IPS DF 6.9 (cell line): ENCODE measurements around the gene NSMF.

Experiments
- DNase-seq: peaks from one replicate; pipeline ENCODE4 v3.0.0-alpha.2; 2013; ENCODE audit warnings: low read depth, low spot score
- H3K27ac ChIP-seq: one replicate; pipeline ENCODE4 v1.5.1; 2013; ENCODE audit warnings: low read length, control low read depth
- H3K27me3 ChIP-seq: 2 replicates; pipeline ENCODE4 v1.6.1; 2013; ENCODE audit warnings: mild to moderate bottlenecking, low read length; ENCODE audit not compliant: control insufficient read depth, insufficient read depth
- H3K36me3 ChIP-seq: 2 replicates; pipeline ENCODE4 v1.6.1; 2013; ENCODE audit warnings: low read length; ENCODE audit not compliant: control insufficient read depth, insufficient read depth
- H3K4me1 ChIP-seq: 2 replicates; pipeline ENCODE4 v1.6.1; 2013; ENCODE audit warnings: low read length; ENCODE audit not compliant: control insufficient read depth, insufficient read depth
- H3K4me3 ChIP-seq: 2 replicates; pipeline ENCODE4 v1.5.1; 2013; ENCODE audit warnings: mild to moderate bottlenecking, low read length
- H3K9me3 ChIP-seq: 2 replicates; pipeline ENCODE4 v1.6.1; 2013; ENCODE audit warnings: low read length, inconsistent platforms; ENCODE audit not compliant: control insufficient read depth, insufficient read depth
- WGBS: extraction: QIAGEN DNeasy Blood & Tissue Kit; methylation state at CpG from one replicate; pipeline ENCODE4 v1.1.7; 2013; ENCODE audit warnings: mixed read lengths, missing lambda C conversion rate; ENCODE audit not compliant: insufficient read length, insufficient coverage; 5-methylcytosine and 5-hydroxymethylcytosine counted together

Gene NSMF

DNA sequence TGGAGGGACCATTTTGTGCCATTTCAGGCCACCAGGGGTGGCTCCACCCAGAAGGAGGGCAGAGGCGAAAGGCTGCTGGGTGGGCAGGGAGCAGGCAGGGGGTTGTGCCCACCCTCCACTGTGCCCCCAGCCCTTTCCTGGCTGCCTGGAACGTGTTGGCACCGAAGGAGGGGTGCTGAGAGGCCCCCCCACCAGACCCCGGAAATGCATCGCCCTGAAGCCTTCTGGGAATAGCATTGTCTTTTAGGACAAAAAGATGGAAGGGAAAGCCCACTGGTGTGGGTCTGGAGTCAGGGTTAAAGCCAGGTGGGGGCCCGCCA is 30.9 kb downstream of the NSMF start:
- no peak for DNase-seq
- no peak overlapping the region for H3K27ac ChIP-seq
- no CpG with 5 or more reads among the region's 6 CpGs for WGBS
- peaks cover 2% of the 10 kb centered on the region; the same call in 1 of the 2 replicates for H3K4me1 ChIP-seq
- H3K4me3 ChIP-seq = no peak overlapping the region
- H3K9me3 ChIP-seq = no peaks in the 10 kb centered on the region
- no peaks in the 10 kb centered on the region for H3K36me3 ChIP-seq
- H3K27me3 ChIP-seq = no peaks in the 10 kb centered on the region

GRCh38 chr9:137427454-137428310 is 31.5 kb downstream of the NSMF start:
- H3K4me3 ChIP-seq = no peak overlapping the region
- peaks cover 2% of the 10 kb centered on the region; the same call in 1 of the 2 replicates for H3K4me1 ChIP-seq
- no peak overlapping the region for H3K27ac ChIP-seq
- no peaks in the 10 kb centered on the region for H3K36me3 ChIP-seq
- no peak for DNase-seq
- H3K27me3 ChIP-seq = no peaks in the 10 kb centered on the region
- no peaks in the 10 kb centered on the region for H3K9me3 ChIP-seq
- no CpG with 5 or more reads among the region's 27 CpGs for WGBS

DNA sequence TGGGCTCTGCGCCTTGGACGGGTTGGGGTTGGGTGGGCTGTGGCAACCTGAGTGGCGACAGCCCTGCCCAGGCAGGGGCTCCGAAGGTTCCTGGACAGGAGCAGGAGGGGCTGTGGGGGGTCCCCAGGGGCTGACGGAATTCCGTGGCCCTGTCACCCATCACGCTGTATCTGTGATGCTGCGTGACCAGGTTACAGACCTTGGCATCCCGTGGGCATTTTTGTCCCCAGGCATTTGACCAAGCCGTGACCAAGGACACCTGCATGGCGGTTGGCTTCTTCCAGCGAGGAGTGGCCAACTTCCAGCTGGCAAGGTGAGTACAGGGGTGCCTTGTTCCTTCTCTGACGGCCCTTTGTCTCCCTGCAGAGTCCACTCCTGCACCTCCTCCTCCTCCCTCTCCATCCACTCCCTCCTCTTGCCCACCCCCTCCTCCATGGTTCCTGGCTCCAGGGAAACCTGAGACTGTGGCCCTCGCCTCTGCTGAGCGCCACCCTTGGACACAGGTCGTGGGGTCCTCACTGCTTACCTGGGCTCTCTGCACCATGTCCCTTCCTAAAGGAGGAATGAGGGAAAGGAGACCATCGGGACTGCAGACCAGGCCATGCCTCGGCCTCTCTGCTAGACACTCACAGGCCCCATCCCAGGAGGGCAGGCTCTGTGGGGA is 33.0 kb downstream of the NSMF start:
- peaks cover 2% of the 10 kb centered on the region; the same call in 1 of the 2 replicates for H3K4me1 ChIP-seq
- H3K36me3 ChIP-seq = no peaks in the 10 kb centered on the region
- H3K27me3 ChIP-seq = no peaks in the 10 kb centered on the region
- no peak overlapping the region for H3K27ac ChIP-seq
- H3K9me3 ChIP-seq = no peaks in the 10 kb centered on the region
- DNase-seq = no peak
- H3K4me3 ChIP-seq = no peak overlapping the region
- WGBS = no CpG with 5 or more reads among the region's 18 CpGs

- no peak for DNase-seq
- Histone ChIP-seq H3K9me3 (no peaks in the 10 kb centered on the region), H3K36me3 (no peaks in the 10 kb centered on the region), H3K27ac (no peak overlapping the region), H3K4me1 (no peaks in the 10 kb centered on the region), H3K4me3 (peak overlapping the region; percentile 38), H3K27me3 (no peaks in the 10 kb centered on the region)
- WGBS = no CpG with 5 or more reads among the region's 77 CpGs
These were observed 35.4 kb downstream of the NSMF start for GRCh38 chr9:137423514-137424291.

DNA sequence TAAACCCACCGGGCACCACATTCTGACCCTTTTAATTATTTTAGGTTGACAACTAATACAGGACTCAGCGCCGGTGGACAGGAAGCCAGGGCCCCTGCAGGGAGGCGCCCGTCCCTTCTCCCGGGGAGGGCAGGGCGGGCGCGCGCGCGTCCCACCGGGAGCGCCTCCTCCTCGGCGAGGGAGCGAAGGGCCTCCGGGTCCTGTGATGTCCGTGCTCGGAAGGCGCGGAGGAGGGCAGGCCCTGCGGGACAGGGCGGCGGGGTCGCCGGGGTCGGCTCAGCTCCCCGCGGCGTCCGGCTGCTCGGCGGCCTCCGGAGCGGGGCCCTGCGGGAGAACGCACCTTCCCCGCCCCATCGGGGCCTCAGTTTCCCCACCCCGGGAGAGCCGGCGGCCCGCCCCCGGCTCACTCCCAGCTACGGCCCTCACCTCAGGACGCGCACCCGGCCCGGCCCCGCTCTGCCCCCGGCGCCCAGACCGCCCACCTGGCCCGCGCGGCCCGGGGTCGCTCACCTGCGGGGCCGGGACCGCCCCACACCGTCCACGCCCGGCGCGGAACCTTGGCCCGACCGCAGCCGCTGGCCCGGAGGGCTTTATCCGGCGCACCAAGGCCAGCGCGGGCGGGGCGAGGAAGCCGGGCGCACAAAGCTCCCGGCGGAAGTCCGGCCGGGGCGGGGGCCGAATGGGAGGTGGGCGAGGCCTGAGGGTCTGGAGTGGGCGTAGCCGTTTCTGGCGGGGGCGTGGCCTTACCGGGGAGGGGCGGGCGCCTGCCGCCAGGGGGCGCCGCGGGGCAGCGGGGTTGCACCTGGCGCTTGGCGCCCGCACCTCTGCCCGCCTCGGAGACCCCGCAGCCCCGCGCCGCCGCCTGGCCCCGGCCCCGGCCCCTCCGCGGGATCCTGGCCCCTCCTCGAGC is 36.3 kb downstream of the NSMF start, which contains the start of the genes EXD3 and NOXA1:
Gene EXD3 (minus strand): TSS at position 559 of the 910 bp plus-strand sequence. CDS start 27,805 bp downstream, outside the sequence.
Gene NOXA1 (plus strand): TSS at position 790 of the 910 bp plus-strand sequence. CDS start 137 bp downstream, outside the sequence.
- H3K4me3 ChIP-seq = peak within 1 kb of the TSS; percentile 87
- WGBS = no CpG with 5 or more reads among the region's 113 CpGs
- no peaks in the 10 kb centered on the region for H3K36me3 ChIP-seq
- no peaks in the 10 kb centered on the region for H3K27me3 ChIP-seq
- no peak within 1 kb of the TSS for H3K27ac ChIP-seq
- no peaks in the 10 kb centered on the region for H3K9me3 ChIP-seq
- peak; percentile 68 for DNase-seq
- no peaks in the 10 kb centered on the region for H3K4me1 ChIP-seq

DNA sequence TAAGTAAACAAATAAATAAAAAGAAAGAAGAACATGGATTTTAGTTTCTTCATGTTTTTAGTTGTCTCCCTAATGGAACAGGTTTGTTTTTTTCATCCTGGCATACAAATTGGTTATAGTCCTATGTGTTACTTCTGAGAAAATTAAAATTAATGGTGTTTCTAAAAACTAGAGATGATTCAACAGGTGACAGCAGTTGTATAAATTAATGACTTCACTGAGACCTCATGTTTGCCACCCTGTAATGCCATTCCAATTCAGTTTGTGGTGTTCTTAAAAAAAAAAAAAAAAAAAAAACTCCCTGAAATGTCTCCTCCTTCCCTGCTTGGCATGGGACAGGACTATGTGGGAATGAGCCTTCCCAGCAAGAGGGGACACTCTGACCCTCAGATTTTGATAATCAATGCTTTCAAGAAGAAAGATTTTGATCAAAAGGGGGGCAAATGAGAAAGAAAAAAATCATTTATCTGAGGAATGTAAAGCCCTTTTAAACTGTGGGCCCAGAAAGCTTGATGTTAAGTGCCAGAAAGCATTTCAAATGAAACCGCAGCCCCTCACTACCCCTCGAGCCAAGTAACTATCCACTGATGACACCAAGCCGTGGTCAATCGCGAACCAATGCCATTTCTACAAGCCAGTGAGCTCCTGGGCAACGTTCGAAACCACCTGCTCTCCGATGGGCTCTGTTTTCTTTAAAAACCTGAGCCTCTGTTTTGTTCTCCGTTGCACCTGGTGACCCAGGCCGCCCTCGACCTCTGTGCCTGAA is 37.1 kb downstream of the NSMF start:
- H3K9me3 ChIP-seq = no peaks in the 10 kb centered on the region
- no peak overlapping the region for H3K27ac ChIP-seq
- no peaks in the 10 kb centered on the region for H3K36me3 ChIP-seq
- H3K4me3 ChIP-seq = peak overlapping the region; percentile 87; the same call in 1 of the 2 replicates
- H3K4me1 ChIP-seq = no peaks in the 10 kb centered on the region
- WGBS = no CpG with 5 or more reads among the region's 11 CpGs
- H3K27me3 ChIP-seq = no peaks in the 10 kb centered on the region
- no peak for DNase-seq

- Histone ChIP-seq H3K4me3 (no peak overlapping the region), H3K27me3 (no peaks in the 10 kb centered on the region), H3K36me3 (no peaks in the 10 kb centered on the region; the same call in 1 of the 2 replicates), H3K27ac (no peak overlapping the region), H3K4me1 (no peaks in the 10 kb centered on the region), H3K9me3 (no peaks in the 10 kb centered on the region)
- WGBS = no CpG with 5 or more reads among the region's 99 CpGs
- no peak for DNase-seq
These were observed 41.7 kb downstream of the NSMF start for GRCh38 chr9:137417161-137418021.

- no peaks in the 10 kb centered on the region for H3K9me3 ChIP-seq
- H3K4me3 ChIP-seq = no peak overlapping the region
- no CpG with 5 or more reads among the region's 45 CpGs for WGBS
- no peaks in the 10 kb centered on the region; the same call in 1 of the 2 replicates for H3K36me3 ChIP-seq
- no peaks in the 10 kb centered on the region for H3K27me3 ChIP-seq
- no peaks in the 10 kb centered on the region; the same call in 1 of the 2 replicates for H3K4me1 ChIP-seq
- H3K27ac ChIP-seq = no peak overlapping the region
- no peak for DNase-seq
These were observed 42.5 kb downstream of the NSMF start for GRCh38 chr9:137416563-137417151.
